ENCODE results near the gene CFAP251. TPM values are rescaled to one million over a fixed set of nuclear protein-coding genes. Genes with fewer than 3 reads are reported as not detected.

The CFAP251 gene
- total RNA-seq, 1 experiment from 2014 or later: 23.5 TPM

DNA sequence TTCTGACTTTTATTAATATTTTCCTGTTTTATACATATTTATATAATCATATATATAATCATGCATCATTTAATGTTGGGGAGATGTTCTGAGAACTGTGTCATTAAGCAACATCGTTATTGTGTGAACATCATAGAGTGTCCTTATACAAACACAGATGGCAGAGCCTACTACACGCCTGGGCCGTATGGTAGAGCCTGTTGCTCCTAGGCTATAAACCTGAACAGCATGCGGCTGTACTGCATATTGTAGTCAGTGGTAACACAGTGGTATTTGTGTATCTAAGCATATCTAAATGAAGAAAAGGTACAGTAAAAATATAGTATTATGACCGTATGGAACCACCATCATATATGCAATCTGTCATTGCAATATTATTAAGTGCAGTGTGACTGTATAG, 58.6 kb downstream of the CFAP251 start:
- BruUV-seq (replicated peaks): no TSS peak
- Mint-ChIP-seq H3K4me1 (ENCODE audit: insufficient read depth, unreplicated experiment) (no peaks in the 10 kb centered on the region), H3K4me3 (ENCODE audit: unreplicated experiment) (no peak overlapping the region), H3K9me3 (ENCODE audit: unreplicated experiment) (peaks cover 4% of the 10 kb centered on the region), H3K36me3 (ENCODE audit: insufficient read depth, unreplicated experiment) (peaks cover 20% of the 10 kb centered on the region), H3K27me3 (ENCODE audit: insufficient read depth, unreplicated experiment) (no peaks in the 10 kb centered on the region), H3K27ac (ENCODE audit: low read depth, unreplicated experiment) (no peak overlapping the region)
- CTCF ChIA-PET: no interaction called here
- intact Hi-C loops (cut with micrococcal nuclease): no loop called here
- no peak for TF ChIP-seq CTCF (IDR thresholded peaks at IDR 0.05; ENCODE audit: unreplicated experiment)
- POLR2A ChIA-PET: no interaction called here
- DNase-seq (ENCODE audit: unreplicated experiment): no peak

DNA sequence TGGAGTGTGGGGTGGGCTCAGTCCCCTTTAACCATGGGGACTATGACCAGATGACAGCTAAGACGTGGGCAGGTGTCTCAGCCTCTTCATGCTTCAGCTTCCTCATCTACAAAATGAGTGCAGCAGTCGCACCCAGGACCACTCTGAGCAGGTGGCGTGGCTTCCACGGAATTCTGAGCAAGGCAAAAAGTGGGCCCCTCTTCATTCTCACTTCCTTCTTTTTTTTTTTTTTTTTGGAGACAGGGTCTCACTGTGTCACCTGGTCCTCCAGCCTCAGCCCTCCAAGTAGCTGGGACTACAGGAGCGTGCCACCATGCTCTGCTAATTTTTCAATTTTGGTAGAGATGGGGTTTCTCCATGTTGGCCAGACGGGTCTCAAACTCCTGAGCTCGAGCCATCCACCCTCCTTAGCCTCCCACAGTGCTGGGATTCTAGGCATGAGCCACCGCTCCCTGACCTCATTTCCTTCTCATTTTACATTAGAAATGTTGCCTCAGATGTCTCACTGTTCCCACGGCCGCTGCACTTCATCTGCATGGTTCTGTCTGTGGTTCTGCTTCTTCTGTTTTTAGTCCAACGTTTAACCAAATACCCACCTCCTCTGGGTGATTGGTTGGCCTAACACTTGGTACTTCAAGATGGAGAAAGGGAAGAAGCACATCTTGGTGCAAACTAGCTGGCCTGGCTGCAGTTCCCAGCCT, 61.9 kb downstream of the CFAP251 start:
- no peaks in the 10 kb centered on the region for H3K4me1 Mint-ChIP-seq (ENCODE audit: insufficient read depth, unreplicated experiment)
- no peak for DNase-seq (ENCODE audit: unreplicated experiment)
- H3K27me3 Mint-ChIP-seq (ENCODE audit: insufficient read depth, unreplicated experiment): no peaks in the 10 kb centered on the region
- intact Hi-C loops (cut with micrococcal nuclease): no loop called here
- H3K4me3 Mint-ChIP-seq (ENCODE audit: unreplicated experiment): no peak overlapping the region
- no TSS peak for BruUV-seq (replicated peaks)
- CTCF ChIA-PET: no interaction called here
- no peaks in the 10 kb centered on the region for H3K9me3 Mint-ChIP-seq (ENCODE audit: unreplicated experiment)
- POLR2A ChIA-PET: no interaction called here
- TF ChIP-seq CTCF (IDR thresholded peaks at IDR 0.05; ENCODE audit: unreplicated experiment): no peak
- H3K36me3 Mint-ChIP-seq (ENCODE audit: insufficient read depth, unreplicated experiment): peaks cover 9% of the 10 kb centered on the region
- no peak overlapping the region for H3K27ac Mint-ChIP-seq (ENCODE audit: low read depth, unreplicated experiment)

DNA sequence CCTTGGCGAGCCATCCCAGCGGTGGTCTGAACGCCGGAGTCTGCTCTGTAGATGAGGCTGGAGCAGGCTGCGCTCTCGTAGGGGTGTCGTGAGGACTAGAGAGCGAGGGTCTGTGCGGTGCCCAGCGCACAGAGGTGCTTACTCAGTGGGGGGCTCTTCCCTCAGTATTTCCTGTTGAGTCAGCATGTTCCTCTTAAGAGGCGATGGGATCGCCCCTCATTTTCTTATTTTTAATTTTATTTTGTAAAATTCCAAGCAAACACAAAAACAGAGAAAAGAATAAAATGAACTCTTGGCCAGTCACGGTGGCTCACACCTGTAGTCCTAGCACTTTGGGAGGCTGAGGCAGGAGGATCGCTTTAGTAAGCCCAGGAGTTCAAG, 62.5 kb downstream of the CFAP251 start:
- intact Hi-C loops (cut with micrococcal nuclease): no loop called here
- BruUV-seq (replicated peaks): no TSS peak
- Mint-ChIP-seq H3K4me1 (ENCODE audit: insufficient read depth, unreplicated experiment) (no peaks in the 10 kb centered on the region), H3K4me3 (ENCODE audit: unreplicated experiment) (no peak overlapping the region), H3K9me3 (ENCODE audit: unreplicated experiment) (no peaks in the 10 kb centered on the region), H3K27ac (ENCODE audit: low read depth, unreplicated experiment) (no peak overlapping the region), H3K36me3 (ENCODE audit: insufficient read depth, unreplicated experiment) (peaks cover 5% of the 10 kb centered on the region), H3K27me3 (ENCODE audit: insufficient read depth, unreplicated experiment) (no peaks in the 10 kb centered on the region)
- POLR2A ChIA-PET: interaction anchor here (0.6 kb wide), 1 partner anchor 71 kb away, joined by 3 read pairs; no protein-coding TSS in a partner anchor
- CTCF ChIA-PET: no interaction called here
- TF ChIP-seq CTCF (IDR thresholded peaks at IDR 0.05; ENCODE audit: unreplicated experiment): no peak
- no peak for DNase-seq (ENCODE audit: unreplicated experiment)

GRCh38 chr12:121981456-121981855, 63.1 kb downstream of the CFAP251 start:
- no peaks in the 10 kb centered on the region for H3K27me3 Mint-ChIP-seq (ENCODE audit: insufficient read depth, unreplicated experiment)
- ChIA-PET POLR2A (interaction anchor here (0.6 kb wide), 1 partner anchor 70 kb away, joined by 3 read pairs; no protein-coding TSS in a partner anchor), CTCF (no interaction called here)
- peaks cover 5% of the 10 kb centered on the region for H3K36me3 Mint-ChIP-seq (ENCODE audit: insufficient read depth, unreplicated experiment)
- no peak overlapping the region for H3K27ac Mint-ChIP-seq (ENCODE audit: low read depth, unreplicated experiment)
- H3K9me3 Mint-ChIP-seq (ENCODE audit: unreplicated experiment): no peaks in the 10 kb centered on the region
- BruUV-seq (replicated peaks): no TSS peak
- intact Hi-C loops (cut with micrococcal nuclease): no loop called here
- TF ChIP-seq CTCF (IDR thresholded peaks at IDR 0.05; ENCODE audit: unreplicated experiment): no peak
- DNase-seq (ENCODE audit: unreplicated experiment): no peak
- no peak overlapping the region for H3K4me3 Mint-ChIP-seq (ENCODE audit: unreplicated experiment)
- H3K4me1 Mint-ChIP-seq (ENCODE audit: insufficient read depth, unreplicated experiment): no peaks in the 10 kb centered on the region
